HepG2 (cell line): ENCODE measurements around the gene PARP1. TPM values are rescaled to one million over a fixed set of nuclear protein-coding genes. Genes with fewer than 3 reads are reported as not detected.
A peak's percentile ranks its signal among the peaks of the same experiment; 100 is the strongest.

Experiments
- ARID5B ChIP-seq: IDR thresholded peaks from 2 replicates; pipeline ENCODE4 v1.4.0; 2020; ENCODE audit warnings: mild to moderate bottlenecking, missing genetic modification reagents
- BRF2 ChIP-seq: sonication (generic); formaldehyde crosslinking; IDR thresholded peaks from 2 replicates; pipeline ENCODE4 v1.8.1; 2022; ENCODE audit warnings: mild to moderate bottlenecking, missing genetic modification reagents
- CENPBD1 ChIP-seq: sonication (generic); formaldehyde crosslinking; IDR thresholded peaks from 2 replicates; pipeline ENCODE4 v1.8.0; 2022; ENCODE audit warnings: missing genetic modification reagents, low read depth, mild to moderate bottlenecking, borderline replicate concordance
- FOXC1 ChIP-seq: sonication (generic); formaldehyde crosslinking; IDR thresholded peaks from 2 replicates; pipeline ENCODE4 v1.8.0; 2022; ENCODE audit warnings: mild to moderate bottlenecking, missing genetic modification reagents, borderline replicate concordance
- GMEB1 ChIP-seq: sonication (generic); formaldehyde crosslinking; IDR thresholded peaks from 2 replicates; pipeline ENCODE4 v1.5.1; 2020; ENCODE audit warnings: missing genetic modification reagents, mild to moderate bottlenecking, borderline replicate concordance
- KMT2A ChIP-seq: sonication (generic); formaldehyde crosslinking; IDR thresholded peaks from 2 replicates; pipeline ENCODE4 v1.4.0; 2020; ENCODE audit warnings: missing genetic modification reagents
- MLLT10 ChIP-seq: sonication (generic); formaldehyde crosslinking; IDR thresholded peaks from 2 replicates; pipeline ENCODE4 v1.4.0; 2020; ENCODE audit warnings: missing genetic modification reagents
- POGK ChIP-seq: sonication (generic); formaldehyde crosslinking; conservative IDR thresholded peaks from 2 replicates; pipeline ENCODE4 v1.8.0; 2022; ENCODE audit warnings: mild to moderate bottlenecking, moderate library complexity, missing genetic modification reagents
- POGZ ChIP-seq: sonication (generic); formaldehyde crosslinking; IDR thresholded peaks from 2 replicates; pipeline ENCODE4 v1.4.0; 2020; ENCODE audit warnings: mild to moderate bottlenecking, missing genetic modification reagents
- POLR2AphosphoS2 ChIP-seq: IDR thresholded peaks from 2 replicates; pipeline ENCODE4 v1.6.1; 2011; ENCODE audit warnings: low read depth, low read length, improper control_type of control experiment
- PTBP1 ChIP-seq: fragments of 200-400 bp; formaldehyde crosslinking; IDR thresholded peaks from 2 replicates; pipeline ENCODE4 v1.6.1; 2018; ENCODE audit warnings: low read length, low read depth; ENCODE audit not compliant: poor library complexity, severe bottlenecking
- TAF15 ChIP-seq: fragments of 200-400 bp; formaldehyde crosslinking; IDR thresholded peaks from one replicate; pipeline ENCODE4 v1.6.1; 2018; ENCODE audit warnings: mild to moderate bottlenecking, low read depth, low read length; ENCODE audit not compliant: poor library complexity, severe bottlenecking
- ZNF530 ChIP-seq: sonication (generic); formaldehyde crosslinking; IDR thresholded peaks from 2 replicates; pipeline ENCODE4 v1.5.0; 2020; ENCODE audit warnings: low read depth, mild to moderate bottlenecking, missing genetic modification reagents
- ZNF597 ChIP-seq: sonication (generic); formaldehyde crosslinking; IDR thresholded peaks from 2 replicates; pipeline ENCODE4 v1.5.0; 2020; ENCODE audit warnings: missing genetic modification reagents
- ZNF7 ChIP-seq: IDR thresholded peaks from 2 replicates; pipeline ENCODE4 v1.6.1; 2016; ENCODE audit warnings: missing biosample characterization, missing genetic modification reagents
- ZNF740 ChIP-seq: sonication (generic); formaldehyde crosslinking; IDR thresholded peaks from 2 replicates; pipeline ENCODE4 v1.4.0; 2020; ENCODE audit warnings: missing genetic modification reagents
- ZSCAN20 ChIP-seq: sonication (generic); formaldehyde crosslinking; IDR thresholded peaks from 2 replicates; pipeline ENCODE4 v1.4.0; 2020; ENCODE audit warnings: missing genetic modification reagents, mild to moderate bottlenecking, borderline replicate concordance
- polyA plus RNA-seq, 8 experiments: library from polyadenylated mRNA; depleted of rRNA in 3 of 8; stranded (reverse) in 7 of 8; unstranded in 1 of 8; fragments of >200 nt; fragmentation: Illumina TruSeq in 4 of 8; extraction: Trizol in 4 of 8; gene quantifications; 2 replicates each; pipeline versions ENCODE4 v1.2.1 to v1.2.3, GENCODE V29; 2011 to 2016; ENCODE audit warnings: low read depth in 4 of 8, missing spikeins in 1 of 8, mixed read lengths in 1 of 8; ENCODE audit not compliant: insufficient read depth in 1 of 8
- total RNA-seq, 5 experiments: library from RNA; depleted of rRNA; stranded (reverse); fragments of >200 nt; fragmentation: Illumina TruSeq; extraction: Trizol; gene quantifications; 2 replicates each; pipeline ENCODE4 v1.2.3, GENCODE V29; 2016; ENCODE audit warnings: low read depth in 1 of 5

The PARP1 gene
- total and polyA plus RNA-seq, 2 of the 13 experiments (the other 11 are each of a cell fraction or from before 2014, with no cell fraction given): 50.1 to 85.2 TPM

GRCh38 chr1:226407497-226408284 lies at the start of gene PARP1 (continued):
- TF ChIP-seq BRF2 (CRISPR knock-in tag) (peak; percentile 76; the same call in 1 of the 2 replicates), ZNF530 (CRISPR knock-in tag) (no peak), ZNF740 (no peak), ZNF597 (CRISPR knock-in tag) (no peak), POLR2AphosphoS2 (no peak), PTBP1 (peak; percentile 65), POGZ (CRISPR knock-in tag) (peak; percentile 40; the same call in 1 of the 2 replicates), POGK (peak; percentile 90), KMT2A (CRISPR knock-in tag) (peak; percentile 86), CENPBD1 (CRISPR knock-in tag) (no peak), ZNF7 (no peak), GMEB1 (CRISPR knock-in tag) (peak; percentile 68), TAF15 (peak; percentile 49), FOXC1 (CRISPR knock-in tag) (peak; percentile 62; the same call in 1 of the 2 replicates), ZSCAN20 (CRISPR knock-in tag) (no peak; the same call in 1 of the 2 replicates), MLLT10 (CRISPR knock-in tag) (no peak), ARID5B (CRISPR knock-in tag) (peak; percentile 42; the same call in 1 of the 2 replicates)
